HL-60 (cell line): ENCODE measurements around the gene TTYH2.

ENCODE experiments used
- DNase-seq, 2 experiments: peaks; one replicate each; pipeline ENCODE4 v3.0.0-alpha.2; 2010 to 2020; ENCODE audit warnings: low read depth in 1 of 2, low spot score in 1 of 2
- H3K27ac ChIP-seq: fragments of 250-450 bp; sonication (Bioruptor Pico); replicated peaks from 2 replicates; pipeline ENCODE4 v1.5.1; 2020; ENCODE audit warnings: mild to moderate bottlenecking, moderate library complexity
- H3K27me3 ChIP-seq: fragments of 250-450 bp; sonication (Bioruptor Pico); 2 replicates; pipeline ENCODE4 v1.5.1; 2021; ENCODE audit warnings: mild to moderate bottlenecking, moderate library complexity; ENCODE audit not compliant: insufficient read depth, poor library complexity, severe bottlenecking
- H3K4me3 ChIP-seq: replicated peaks from 2 replicates; pipeline ENCODE4 v1.5.1; 2011; ENCODE audit warnings: mild to moderate bottlenecking, control low read depth, low read length; ENCODE audit not compliant: insufficient read depth
- CTCF ChIP-seq: IDR thresholded peaks from one replicate; pipeline ENCODE4 v1.5.1; 2011; ENCODE audit warnings: low read length, control low read depth, inconsistent platforms; ENCODE audit not compliant: insufficient read depth
- GABPA ChIP-seq: IDR thresholded peaks from 2 replicates; pipeline ENCODE4 v1.6.1; 2012; ENCODE audit warnings: low read depth
- POLR2AphosphoS5 ChIP-seq: IDR thresholded peaks from 2 replicates; pipeline ENCODE4 v1.6.1; 2012; ENCODE audit warnings: low read depth
- REST ChIP-seq: IDR thresholded peaks from 2 replicates; pipeline ENCODE4 v1.6.1; 2012; ENCODE audit warnings: low read depth; ENCODE audit not compliant: insufficient replicate concordance
- SPI1 ChIP-seq: IDR thresholded peaks from 2 replicates; pipeline ENCODE4 v1.6.1; 2012; ENCODE audit warnings: low read depth, mild to moderate bottlenecking, borderline replicate concordance

TTYH2 gene

GRCh38 chr17:74298778-74299177, 85.4 kb downstream of the TTYH2 start:
- Histone ChIP-seq H3K27ac (no peak overlapping the region), H3K27me3 (peaks cover 2% of the 10 kb centered on the region), H3K4me3 (no peak overlapping the region)
- no peak for DNase-seq
- no peak for TF ChIP-seq REST
- TF ChIP-seq SPI1, result no peak
- TF ChIP-seq GABPA, result no peak
- no peak for TF ChIP-seq CTCF
- no peak for TF ChIP-seq POLR2AphosphoS5

- DNase-seq, result no peak
Observed at GRCh38 chr17:74299226-74300009, 86.0 kb downstream of the TTYH2 start.

More at GRCh38 chr17:74299226-74300009, 86.0 kb downstream of the TTYH2 start:
- no peak overlapping the region for H3K27ac ChIP-seq
- no peak overlapping the region for H3K4me3 ChIP-seq
- no peak for TF ChIP-seq GABPA
- TF ChIP-seq REST, result no peak
- no peak for TF ChIP-seq CTCF
- TF ChIP-seq POLR2AphosphoS5, result no peak
- TF ChIP-seq SPI1, result no peak
- H3K27me3 ChIP-seq, result peaks cover 2% of the 10 kb centered on the region
